RKO (cell line): ENCODE results near the gene CRYGC.

Source experiments
- DNase-seq: peaks from one replicate; pipeline ENCODE4 v3.0.0-alpha.2; 2016; ENCODE audit warnings: low spot score

The CRYGC gene

DNA sequence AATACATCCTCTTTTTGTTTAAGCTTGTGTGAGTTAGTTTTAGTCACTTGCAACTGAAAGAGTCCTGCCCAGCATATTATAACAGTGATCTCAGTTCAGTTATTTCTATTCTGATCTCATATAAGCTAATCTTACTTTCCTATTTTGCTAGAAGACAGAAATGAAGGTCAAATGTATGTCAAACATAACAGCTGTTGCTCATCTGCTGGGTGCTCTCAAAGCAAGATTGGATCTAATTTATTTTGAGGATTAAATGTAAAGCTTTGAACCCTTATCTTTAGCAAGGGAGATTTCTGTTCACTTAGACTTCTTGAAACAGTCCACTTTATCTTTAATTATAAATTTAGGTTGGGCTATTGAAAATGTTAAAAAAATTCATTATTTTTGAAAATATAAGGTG lies 36.5 kb downstream of the CRYGC start:
- DNase-seq = no peak

DNA sequence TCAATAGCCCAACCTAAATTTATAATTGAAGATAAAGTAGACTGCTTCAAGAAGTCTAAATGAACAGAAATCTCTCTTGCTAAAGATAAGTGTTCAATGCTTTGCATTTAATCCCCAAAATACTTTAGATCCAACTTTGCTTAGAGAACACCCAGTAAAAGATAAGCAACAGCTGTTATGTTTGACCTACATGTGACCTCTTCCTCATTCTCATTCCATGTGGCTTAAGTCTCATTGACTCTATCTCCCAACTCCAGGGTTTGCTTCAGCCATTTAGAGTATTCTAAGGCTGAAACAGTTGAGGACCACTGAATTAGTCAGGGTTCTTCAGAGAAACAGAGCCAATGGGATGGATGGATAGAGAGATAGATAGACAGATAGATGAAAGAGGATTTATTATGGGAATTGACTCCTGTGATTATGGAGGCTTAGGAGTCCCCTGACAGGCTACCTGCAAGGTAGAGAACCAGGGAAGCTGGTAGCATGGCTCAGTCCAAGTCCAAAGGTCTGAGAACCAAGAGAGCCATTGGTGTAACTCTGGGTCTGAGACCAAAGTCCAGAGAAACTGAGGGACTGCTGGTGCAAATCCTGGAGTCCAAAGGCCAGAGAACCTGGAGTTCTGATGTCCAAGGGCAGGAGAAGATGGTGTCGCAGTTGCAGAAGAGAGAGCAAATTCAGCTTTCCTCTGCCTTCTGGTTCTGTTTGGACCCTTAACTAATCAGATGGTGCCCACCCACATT lies 37.4 kb downstream of the CRYGC start:
- no peak for DNase-seq

DNA sequence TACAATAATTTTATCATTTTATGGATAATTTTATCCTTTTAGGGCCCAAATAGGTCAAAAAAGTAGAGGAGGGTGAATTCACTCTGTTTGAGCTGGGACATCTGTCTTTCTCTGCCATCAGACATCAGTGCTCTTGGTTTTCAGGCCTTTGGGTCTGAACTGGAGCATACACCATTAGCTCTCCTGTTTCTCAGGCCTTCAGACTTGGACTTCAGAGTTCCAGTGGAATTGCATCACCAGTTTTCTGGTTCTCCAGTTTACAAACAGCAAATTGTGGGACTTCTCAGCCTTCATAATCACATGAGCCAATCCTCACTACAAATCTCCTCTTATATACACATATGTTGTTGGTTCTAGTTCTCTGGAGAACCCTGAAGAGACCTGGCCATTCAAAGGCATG lies 39.2 kb downstream of the CRYGC start:
- no peak for DNase-seq

DNA sequence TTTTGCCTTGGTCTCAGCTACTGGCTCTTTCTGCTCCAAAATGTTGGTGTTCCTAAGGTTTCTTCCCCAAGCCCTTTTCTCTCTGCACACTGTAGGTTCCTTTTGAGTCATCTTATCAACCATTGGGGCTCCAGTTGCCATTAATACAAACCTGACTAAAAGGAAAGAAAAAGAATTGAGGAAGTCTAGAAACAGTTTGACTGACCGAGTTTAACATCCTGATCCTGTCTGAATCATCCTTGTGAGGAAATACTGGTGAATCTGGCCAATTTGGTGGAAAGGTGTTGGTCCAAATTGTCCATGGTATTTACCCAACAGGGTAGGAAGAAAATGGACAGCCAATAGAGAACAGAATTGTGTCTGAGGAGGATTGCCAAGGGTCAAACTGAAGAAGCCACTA lies 43.6 kb downstream of the CRYGC start:
- DNase-seq = no peak

DNA sequence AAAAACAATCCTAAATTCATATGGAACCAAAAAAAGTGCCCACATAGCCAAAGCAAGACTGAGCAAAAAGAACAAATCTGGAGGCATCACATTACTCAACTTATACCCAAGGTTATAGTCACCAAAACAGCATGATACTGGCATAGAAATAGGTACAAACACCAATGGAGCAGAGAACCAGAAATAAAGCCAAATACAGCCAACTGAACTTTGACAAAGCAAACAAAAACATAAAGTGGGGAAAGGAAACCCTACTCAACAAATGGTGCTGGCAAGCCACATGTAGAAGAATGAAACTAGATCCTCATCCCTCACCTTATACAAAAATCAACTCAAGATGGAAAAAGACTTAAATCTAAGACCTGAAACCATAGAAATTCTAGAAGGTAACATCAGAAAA lies 45.8 kb downstream of the CRYGC start:
- no peak for DNase-seq
